K562 (cell line): ENCODE data around the gene B3GNT9. TPM values are rescaled to one million over a fixed set of nuclear protein-coding genes. Genes with fewer than 3 reads are reported as not detected.

Source experiments
- LCOR ChIP-seq: sonication (generic); formaldehyde crosslinking; IDR thresholded peaks from 2 replicates; pipeline ENCODE4 v1.8.0; 2022; ENCODE audit warnings: mild to moderate bottlenecking, missing genetic modification reagents
- MBD2 ChIP-seq: sonication (generic); IDR thresholded peaks from 2 replicates; pipeline ENCODE4 v1.6.1; 2016; ENCODE audit warnings: low read depth, borderline replicate concordance
- PML ChIP-seq: IDR thresholded peaks from 2 replicates; pipeline ENCODE4 v1.6.1; 2012; ENCODE audit warnings: low read length, inconsistent platforms
- RB1 ChIP-seq: fragments of 450-650 bp; IDR thresholded peaks from 2 replicates; pipeline ENCODE4 v1.6.1; 2017; ENCODE audit warnings: low read depth, mild to moderate bottlenecking
- TEAD2 ChIP-seq: fragments of 450-650 bp; IDR thresholded peaks from 2 replicates; pipeline ENCODE4 v1.6.1; 2016; ENCODE audit warnings: missing genetic modification characterization, control low read depth, missing compliant biosample characterization
- ZNF143 ChIP-seq: sonication (generic); formaldehyde crosslinking; IDR thresholded peaks from 2 replicates; pipeline ENCODE4 v1.9.0; 2022; ENCODE audit warnings: mild to moderate bottlenecking, missing genetic modification reagents
- ZNF197 ChIP-seq: fragments of 200-800 bp; sonication (Bioruptor generic); IDR thresholded peaks from 2 replicates; pipeline ENCODE4 v1.6.1; 2016; ENCODE audit warnings: low read depth, missing genetic modification characterization, missing compliant biosample characterization
- polyA plus RNA-seq, 8 experiments: library from polyadenylated mRNA; depleted of rRNA in 4 of 8; stranded (reverse) in 5 of 8; unstranded in 3 of 8; fragments of >200 nt; fragmentation: Nextera tagmentation in 2 of 8; fragmentation: Illumina TruSeq in 1 of 8; extraction: Ambion mirVana in 2 of 8; extraction: Trizol in 1 of 8; gene quantifications; 2 replicates each; pipeline versions ENCODE4 v1.2.1 to v1.2.3, GENCODE V29; 2011 to 2014; ENCODE audit warnings: inconsistent platforms in 1 of 8, missing spikeins in 1 of 8
- total RNA-seq, 7 experiments: library from RNA; depleted of rRNA in 6 of 7; stranded (reverse); fragments of >200 nt in 6 of 7; fragmentation: Illumina TruSeq in 2 of 7; extraction: Trizol in 2 of 7; gene quantifications; 2 replicates each; pipeline versions ENCODE4 v1.2.1 to v1.2.3, GENCODE V29; 2011 to 2021; ENCODE audit warnings: low replicate concordance in 1 of 7
- TF ChIP-seq, protein P1 (sequence below), 2 experiments: fragments of 450-650 bp; formaldehyde crosslinking in 1 of 2; IDR thresholded peaks; 2 replicates each; pipeline versions ENCODE4 v1.4.0 to v1.6.1; 2014 to 2020; ENCODE audit warnings: mild to moderate bottlenecking in 2 of 2, borderline replicate concordance in 1 of 2, low read depth in 1 of 2
- TF ChIP-seq, protein P2 (sequence below), 2 experiments: fragments of 450-650 bp in 1 of 2; sonication (generic) in 1 of 2; formaldehyde crosslinking in 1 of 2; IDR thresholded peaks in 1 of 2; conservative IDR thresholded peaks in 1 of 2; 2 replicates each; pipeline versions ENCODE4 v1.6.1 to v1.8.1; 2016 to 2023; ENCODE audit warnings: mild to moderate bottlenecking in 2 of 2, moderate library complexity in 2 of 2, inconsistent platforms in 1 of 2, missing genetic modification reagents in 1 of 2
- TF ChIP-seq, protein P3 (sequence below): fragments of 450-650 bp; IDR thresholded peaks from 2 replicates; pipeline ENCODE4 v1.6.1; 2016
- TF ChIP-seq, protein P4 (sequence below): sonication (generic); formaldehyde crosslinking; IDR thresholded peaks from 2 replicates; pipeline ENCODE4 v1.8.0; 2022; ENCODE audit warnings: mild to moderate bottlenecking, missing genetic modification reagents
- TF ChIP-seq, protein P5 (sequence below): fragments of 450-650 bp; IDR thresholded peaks from 2 replicates; pipeline ENCODE4 v1.7.1; 2018; ENCODE audit warnings: mild to moderate bottlenecking, low read depth; ENCODE audit not compliant: partially characterized antibody

Gene B3GNT9
- total and polyA plus RNA-seq, 9 of the 15 experiments (the other 6 are each of a cell fraction or from before 2014, with no cell fraction given): 0.01 to 1.8 (median 1.1) TPM; not detected in 1

GRCh38 chr16:67183627-67184452 lies 33.0 kb upstream of the B3GNT9 start, which contains the start of gene MATCAP1 (continued):
- TF ChIP-seq, protein P1, sequence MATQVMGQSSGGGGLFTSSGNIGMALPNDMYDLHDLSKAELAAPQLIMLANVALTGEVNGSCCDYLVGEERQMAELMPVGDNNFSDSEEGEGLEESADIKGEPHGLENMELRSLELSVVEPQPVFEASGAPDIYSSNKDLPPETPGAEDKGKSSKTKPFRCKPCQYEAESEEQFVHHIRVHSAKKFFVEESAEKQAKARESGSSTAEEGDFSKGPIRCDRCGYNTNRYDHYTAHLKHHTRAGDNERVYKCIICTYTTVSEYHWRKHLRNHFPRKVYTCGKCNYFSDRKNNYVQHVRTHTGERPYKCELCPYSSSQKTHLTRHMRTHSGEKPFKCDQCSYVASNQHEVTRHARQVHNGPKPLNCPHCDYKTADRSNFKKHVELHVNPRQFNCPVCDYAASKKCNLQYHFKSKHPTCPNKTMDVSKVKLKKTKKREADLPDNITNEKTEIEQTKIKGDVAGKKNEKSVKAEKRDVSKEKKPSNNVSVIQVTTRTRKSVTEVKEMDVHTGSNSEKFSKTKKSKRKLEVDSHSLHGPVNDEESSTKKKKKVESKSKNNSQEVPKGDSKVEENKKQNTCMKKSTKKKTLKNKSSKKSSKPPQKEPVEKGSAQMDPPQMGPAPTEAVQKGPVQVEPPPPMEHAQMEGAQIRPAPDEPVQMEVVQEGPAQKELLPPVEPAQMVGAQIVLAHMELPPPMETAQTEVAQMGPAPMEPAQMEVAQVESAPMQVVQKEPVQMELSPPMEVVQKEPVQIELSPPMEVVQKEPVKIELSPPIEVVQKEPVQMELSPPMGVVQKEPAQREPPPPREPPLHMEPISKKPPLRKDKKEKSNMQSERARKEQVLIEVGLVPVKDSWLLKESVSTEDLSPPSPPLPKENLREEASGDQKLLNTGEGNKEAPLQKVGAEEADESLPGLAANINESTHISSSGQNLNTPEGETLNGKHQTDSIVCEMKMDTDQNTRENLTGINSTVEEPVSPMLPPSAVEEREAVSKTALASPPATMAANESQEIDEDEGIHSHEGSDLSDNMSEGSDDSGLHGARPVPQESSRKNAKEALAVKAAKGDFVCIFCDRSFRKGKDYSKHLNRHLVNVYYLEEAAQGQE (IDR thresholded peaks at IDR 0.05; ENCODE audit: borderline replicate concordance): peak; percentile 57
- TF ChIP-seq, protein P1 (CRISPR knock-in tag; IDR thresholded peaks at IDR 0.05; ENCODE audit: low read depth): no peak
- TF ChIP-seq, protein P2, sequence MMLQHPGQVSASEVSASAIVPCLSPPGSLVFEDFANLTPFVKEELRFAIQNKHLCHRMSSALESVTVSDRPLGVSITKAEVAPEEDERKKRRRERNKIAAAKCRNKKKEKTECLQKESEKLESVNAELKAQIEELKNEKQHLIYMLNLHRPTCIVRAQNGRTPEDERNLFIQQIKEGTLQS (IDR thresholded peaks at IDR 0.05): peak; percentile 80
- TF ChIP-seq, protein P2 (CRISPR knock-in tag; conservative IDR thresholded peaks at IDR 0.05): no peak
- peak; percentile 83 for TF ChIP-seq RB1
- TF ChIP-seq, protein P3, sequence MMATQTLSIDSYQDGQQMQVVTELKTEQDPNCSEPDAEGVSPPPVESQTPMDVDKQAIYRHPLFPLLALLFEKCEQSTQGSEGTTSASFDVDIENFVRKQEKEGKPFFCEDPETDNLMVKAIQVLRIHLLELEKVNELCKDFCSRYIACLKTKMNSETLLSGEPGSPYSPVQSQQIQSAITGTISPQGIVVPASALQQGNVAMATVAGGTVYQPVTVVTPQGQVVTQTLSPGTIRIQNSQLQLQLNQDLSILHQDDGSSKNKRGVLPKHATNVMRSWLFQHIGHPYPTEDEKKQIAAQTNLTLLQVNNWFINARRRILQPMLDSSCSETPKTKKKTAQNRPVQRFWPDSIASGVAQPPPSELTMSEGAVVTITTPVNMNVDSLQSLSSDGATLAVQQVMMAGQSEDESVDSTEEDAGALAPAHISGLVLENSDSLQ: peak; percentile 99
- peak; percentile 98 for TF ChIP-seq MBD2
- no peak for TF ChIP-seq ZNF143 (CRISPR knock-in tag)
- TF ChIP-seq ZNF197: no peak
- TF ChIP-seq TEAD2 (tag): no peak
- TF ChIP-seq, protein P4, sequence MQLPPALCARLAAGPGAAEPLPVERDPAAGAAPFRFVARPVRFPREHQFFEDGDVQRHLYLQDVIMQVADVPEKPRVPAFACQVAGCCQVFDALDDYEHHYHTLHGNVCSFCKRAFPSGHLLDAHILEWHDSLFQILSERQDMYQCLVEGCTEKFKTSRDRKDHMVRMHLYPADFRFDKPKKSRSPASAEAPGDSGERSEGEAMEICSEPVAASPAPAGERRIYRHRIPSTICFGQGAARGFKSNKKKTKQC (CRISPR knock-in tag): peak; percentile 55; the same call in 1 of the 2 replicates
- peak; percentile 43; the same call in 1 of the 2 replicates for TF ChIP-seq PML
- TF ChIP-seq LCOR (CRISPR knock-in tag): 0 out of 2 replicates have a peak, but pooled peaks have one; percentile 4
- TF ChIP-seq, protein P5, sequence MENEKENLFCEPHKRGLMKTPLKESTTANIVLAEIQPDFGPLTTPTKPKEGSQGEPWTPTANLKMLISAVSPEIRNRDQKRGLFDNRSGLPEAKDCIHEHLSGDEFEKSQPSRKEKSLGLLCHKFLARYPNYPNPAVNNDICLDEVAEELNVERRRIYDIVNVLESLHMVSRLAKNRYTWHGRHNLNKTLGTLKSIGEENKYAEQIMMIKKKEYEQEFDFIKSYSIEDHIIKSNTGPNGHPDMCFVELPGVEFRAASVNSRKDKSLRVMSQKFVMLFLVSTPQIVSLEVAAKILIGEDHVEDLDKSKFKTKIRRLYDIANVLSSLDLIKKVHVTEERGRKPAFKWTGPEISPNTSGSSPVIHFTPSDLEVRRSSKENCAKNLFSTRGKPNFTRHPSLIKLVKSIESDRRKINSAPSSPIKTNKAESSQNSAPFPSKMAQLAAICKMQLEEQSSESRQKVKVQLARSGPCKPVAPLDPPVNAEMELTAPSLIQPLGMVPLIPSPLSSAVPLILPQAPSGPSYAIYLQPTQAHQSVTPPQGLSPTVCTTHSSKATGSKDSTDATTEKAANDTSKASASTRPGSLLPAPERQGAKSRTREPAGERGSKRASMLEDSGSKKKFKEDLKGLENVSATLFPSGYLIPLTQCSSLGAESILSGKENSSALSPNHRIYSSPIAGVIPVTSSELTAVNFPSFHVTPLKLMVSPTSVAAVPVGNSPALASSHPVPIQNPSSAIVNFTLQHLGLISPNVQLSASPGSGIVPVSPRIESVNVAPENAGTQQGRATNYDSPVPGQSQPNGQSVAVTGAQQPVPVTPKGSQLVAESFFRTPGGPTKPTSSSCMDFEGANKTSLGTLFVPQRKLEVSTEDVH: peak; percentile 88
